HepG2 (cell line): ENCODE measurements around the gene YKT6. TPM values are rescaled to one million over a fixed set of nuclear protein-coding genes. Genes with fewer than 3 reads are reported as not detected.

Experiments used
- HDAC6 ChIP-seq: fragments of 200-600 bp; sonication (generic); IDR thresholded peaks from 2 replicates; pipeline ENCODE4 v1.7.0; 2017; ENCODE audit warnings: mild to moderate bottlenecking, antibody characterized with exemption, low read length, low read depth
- MTA3 ChIP-seq: sonication (generic); formaldehyde crosslinking; IDR thresholded peaks from 2 replicates; pipeline ENCODE4 v1.4.0; 2020; ENCODE audit warnings: missing genetic modification reagents
- PCBP2 ChIP-seq: fragments of 200-400 bp; formaldehyde crosslinking; optimal IDR thresholded peaks from 2 replicates; pipeline ENCODE3; 2018; ENCODE audit warnings: low read length, low read depth; ENCODE audit not compliant: poor library complexity, severe bottlenecking
- POLR2AphosphoS2 ChIP-seq: IDR thresholded peaks from 2 replicates; pipeline ENCODE4 v1.6.1; 2011; ENCODE audit warnings: low read depth, low read length, improper control_type of control experiment
- SYNCRIP ChIP-seq: fragments of 200-400 bp; formaldehyde crosslinking; IDR thresholded peaks from 2 replicates; pipeline ENCODE4 v1.6.1; 2018; ENCODE audit warnings: mild to moderate bottlenecking, low read depth, low read length; ENCODE audit not compliant: insufficient read depth
- ZFP91 ChIP-seq: sonication (generic); formaldehyde crosslinking; IDR thresholded peaks from 2 replicates; pipeline ENCODE4 v1.9.0; 2022; ENCODE audit warnings: missing genetic modification reagents, mild to moderate bottlenecking, borderline replicate concordance
- ZNF512B ChIP-seq: sonication (generic); formaldehyde crosslinking; IDR thresholded peaks from 2 replicates; pipeline ENCODE4 v1.5.1; 2020; ENCODE audit warnings: missing genetic modification reagents, mild to moderate bottlenecking, borderline replicate concordance
- ZNF646 ChIP-seq: sonication (generic); formaldehyde crosslinking; IDR thresholded peaks from 2 replicates; pipeline ENCODE4 v1.9.0; 2021; ENCODE audit warnings: mild to moderate bottlenecking, missing genetic modification reagents
- ZNF704 ChIP-seq: sonication (generic); formaldehyde crosslinking; IDR thresholded peaks from 2 replicates; pipeline ENCODE4 v1.8.1; 2023; ENCODE audit warnings: mild to moderate bottlenecking, inconsistent platforms, moderate library complexity, missing genetic modification reagents, borderline replicate concordance
- ZNF792 ChIP-seq: IDR thresholded peaks from 2 replicates; pipeline ENCODE4 v1.6.1; 2016
- ZNF800 ChIP-seq: sonication (generic); formaldehyde crosslinking; IDR thresholded peaks from 2 replicates; pipeline ENCODE4 v1.4.0; 2020; ENCODE audit warnings: missing genetic modification reagents
- ZSCAN12 ChIP-seq: sonication (generic); formaldehyde crosslinking; IDR thresholded peaks from 2 replicates; pipeline ENCODE4 v1.9.0; 2021; ENCODE audit warnings: mild to moderate bottlenecking, missing genetic modification reagents
- ZSCAN21 ChIP-seq: sonication (generic); formaldehyde crosslinking; IDR thresholded peaks from 2 replicates; pipeline ENCODE4 v1.8.0; 2022; ENCODE audit warnings: mild to moderate bottlenecking, missing genetic modification reagents, moderate library complexity, borderline replicate concordance
- polyA plus RNA-seq, 8 experiments: library from polyadenylated mRNA; depleted of rRNA in 3 of 8; stranded (reverse) in 7 of 8; unstranded in 1 of 8; fragments of >200 nt; fragmentation: Illumina TruSeq in 4 of 8; extraction: Trizol in 4 of 8; gene quantifications; 2 replicates each; pipeline versions ENCODE4 v1.2.1 to v1.2.3, GENCODE V29; 2011 to 2016; ENCODE audit warnings: low read depth in 4 of 8, missing spikeins in 1 of 8, mixed read lengths in 1 of 8; ENCODE audit not compliant: insufficient read depth in 1 of 8
- total RNA-seq, 5 experiments: library from RNA; depleted of rRNA; stranded (reverse); fragments of >200 nt; fragmentation: Illumina TruSeq; extraction: Trizol; gene quantifications; 2 replicates each; pipeline ENCODE4 v1.2.3, GENCODE V29; 2016; ENCODE audit warnings: low read depth in 1 of 5

The YKT6 gene
- total and polyA plus RNA-seq, 2 of the 13 experiments (the other 11 are each of a cell fraction or from before 2014, with no cell fraction given), result 52.2 to 60.3 TPM

- TF ChIP-seq ZNF646 (CRISPR knock-in tag) (no peak), MTA3 (CRISPR knock-in tag) (no peak), ZNF512B (no peak), POLR2AphosphoS2 (no peak), ZNF792 (CRISPR knock-in tag) (no peak), ZFP91 (CRISPR knock-in tag) (peak; percentile 63), HDAC6 (no peak), SYNCRIP (no peak), ZNF704 (CRISPR knock-in tag) (peak; percentile 59; the same call in 1 of the 2 replicates), ZSCAN21 (CRISPR knock-in tag) (peak; percentile 74; the same call in 1 of the 2 replicates), PCBP2 (no peak), ZNF800 (CRISPR knock-in tag) (peak; percentile 58; the same call in 1 of the 2 replicates), ZSCAN12 (peak; percentile 91)
These were observed 20.5 kb downstream of the YKT6 start (continued) for GRCh38 chr7:44221231-44221791.
